OCI-LY7 (cell line): ENCODE results near the gene JAM2. TPM values are rescaled to one million over a fixed set of nuclear protein-coding genes. Genes with fewer than 3 reads are reported as not detected.

Source experiments
- BruUV-seq: library from RNA; stranded (reverse); fragments of 400-500 nt; replicated peaks from 2 replicates; lab custom pipeline; 2021; lab: Mats Ljungman, UMichigan
- CTCF ChIA-PET: fragments of 300-600 bp; sonication (Branson Sonifier 250); formaldehyde crosslinking; loops from one replicate; lab custom pipeline; 2022; ENCODE audit warnings: antibody characterized with exemption; ENCODE audit not compliant: unreplicated experiment; lab: Charles Lee
- POLR2A ChIA-PET: fragments of 300-600 bp; sonication (Branson Sonifier 250); formaldehyde crosslinking; loops from one replicate; lab custom pipeline; 2022; ENCODE audit warnings: antibody characterized with exemption; lab: Charles Lee
- DNase-seq: peaks from one replicate; pipeline ENCODE4 v3.0.0-alpha.2; 2015; ENCODE audit warnings: low spot score
- H2AFZ ChIP-seq: fragments of 200-600 bp; sonication (generic), shearing (Covaris generic); 2 replicates; pipeline ENCODE4 v1.6.1; 2014; ENCODE audit warnings: mild to moderate bottlenecking, antibody characterized with exemption, low read length, moderate library complexity
- H3K27ac ChIP-seq: fragments of 200-600 bp; sonication (generic); 2 replicates; pipeline ENCODE4 v1.5.1; 2014; ENCODE audit warnings: mixed run types, low read depth, mild to moderate bottlenecking, moderate library complexity, low read length, inconsistent platforms; ENCODE audit not compliant: poor library complexity, severe bottlenecking
- H3K36me3 ChIP-seq: fragments of 200-600 bp; sonication (generic); 2 replicates; pipeline ENCODE4 v1.6.1; 2014; ENCODE audit warnings: mild to moderate bottlenecking, antibody characterized with exemption, low read length, moderate library complexity, mixed read lengths; ENCODE audit not compliant: insufficient read depth
- H3K4me1 ChIP-seq: fragments of 200-600 bp; sonication (generic); 2 replicates; pipeline ENCODE4 v1.5.1; 2014; ENCODE audit warnings: mild to moderate bottlenecking, low read length; ENCODE audit not compliant: insufficient read depth, poor library complexity, severe bottlenecking
- H3K4me2 ChIP-seq: fragments of 200-600 bp; sonication (generic); 2 replicates; pipeline ENCODE4 v1.6.1; 2014; ENCODE audit warnings: mild to moderate bottlenecking, low read length
- H3K4me3 ChIP-seq: fragments of 200-600 bp; sonication (generic); 2 replicates; pipeline ENCODE4 v1.5.1; 2014; ENCODE audit warnings: mild to moderate bottlenecking, low read depth, low read length; ENCODE audit not compliant: poor library complexity, severe bottlenecking
- H3K79me2 ChIP-seq: fragments of 200-600 bp; sonication (generic); 2 replicates; pipeline ENCODE4 v1.6.1; 2016; ENCODE audit warnings: low read depth, mild to moderate bottlenecking, low read length, moderate library complexity, mixed read lengths; ENCODE audit not compliant: insufficient read depth
- H3K9me2 ChIP-seq: fragments of 200-600 bp; sonication (generic); 2 replicates; pipeline ENCODE4 v1.6.1; 2016; ENCODE audit warnings: mild to moderate bottlenecking, low read length, mixed read lengths; ENCODE audit not compliant: insufficient read depth
- H3K9me3 ChIP-seq: fragments of 200-600 bp; sonication (generic); 2 replicates; pipeline ENCODE4 v1.6.1; 2014; ENCODE audit warnings: mild to moderate bottlenecking, mixed run types, low read length, mixed read lengths
- H4K20me1 ChIP-seq: fragments of 200-600 bp; sonication (generic); 2 replicates; pipeline ENCODE4 v1.6.1; 2014; ENCODE audit warnings: mild to moderate bottlenecking, antibody characterized with exemption, low read length, moderate library complexity, mixed read lengths; ENCODE audit not compliant: insufficient read depth
- CTCF ChIP-seq: fragments of 200-600 bp; sonication (generic); conservative IDR thresholded peaks from 2 replicates; pipeline ENCODE4 v1.5.1; 2014; ENCODE audit warnings: mild to moderate bottlenecking, antibody characterized with exemption, low read length, moderate library complexity, mixed read lengths
- EZH2phosphoT487 ChIP-seq: fragments of 200-600 bp; sonication (generic); IDR thresholded peaks from 2 replicates; pipeline ENCODE4 v1.6.1; 2018; ENCODE audit warnings: low read depth, borderline replicate concordance, mild to moderate bottlenecking, mixed run types, antibody characterized with exemption, low read length, moderate library complexity, mixed read lengths
- intact Hi-C: fragments of 100-400 bp; cut with micrococcal nuclease; formaldehyde crosslinking; loops from one replicate; pipeline ENCODE4 v1.10.0; 2022; ENCODE audit not compliant: unreplicated experiment
- total RNA-seq, 2 experiments: library from RNA; depleted of rRNA in 1 of 2; stranded (reverse); fragments of >200 nt in 1 of 2; shearing (Covaris generic) in 1 of 2; gene quantifications; 2 replicates each; pipeline ENCODE4 v1.2.3, GENCODE V29; 2014 to 2022

JAM2 gene
- total RNA-seq, 2 experiments from 2014 or later = 1.2 to 1.4 TPM

- POLR2A ChIA-PET = no interaction called here
- no peak overlapping the region for H3K4me2 ChIP-seq
- H3K79me2 ChIP-seq = no peaks in the 10 kb centered on the region
- intact Hi-C loops = no loop called here
- no TSS peak for BruUV-seq
- TF ChIP-seq CTCF (no peak), EZH2phosphoT487 (no peak)
- H2AFZ ChIP-seq = no peak overlapping the region
- no peak overlapping the region for H3K27ac ChIP-seq
- DNase-seq = no peak
- CTCF ChIA-PET = no interaction called here
- no peaks in the 10 kb centered on the region for H4K20me1 ChIP-seq
- H3K4me3 ChIP-seq = no peak overlapping the region
- no peaks in the 10 kb centered on the region for H3K4me1 ChIP-seq
- H3K9me3 ChIP-seq = no peaks in the 10 kb centered on the region
- no peaks in the 10 kb centered on the region for H3K9me2 ChIP-seq
- no peaks in the 10 kb centered on the region for H3K36me3 ChIP-seq
Measured at GRCh38 chr21:25657140-25657539, 18.1 kb downstream of the JAM2 start.

- BruUV-seq = no TSS peak
- Histone ChIP-seq H4K20me1 (no peaks in the 10 kb centered on the region), H3K4me2 (no peak overlapping the region), H3K36me3 (no peaks in the 10 kb centered on the region), H3K9me2 (no peaks in the 10 kb centered on the region), H3K4me1 (no peaks in the 10 kb centered on the region), H3K79me2 (no peaks in the 10 kb centered on the region), H3K4me3 (no peak overlapping the region), H3K9me3 (no peaks in the 10 kb centered on the region), H2AFZ (no peak overlapping the region), H3K27ac (no peak overlapping the region)
- TF ChIP-seq CTCF = no peak
- no peak for TF ChIP-seq EZH2phosphoT487
- CTCF ChIA-PET = no interaction called here
- POLR2A ChIA-PET = interaction anchor here (1.2 kb wide), 1 partner anchor 12 kb away, joined by 3 read pairs; no protein-coding TSS in a partner anchor
- no peak for DNase-seq
- intact Hi-C loops = no loop called here
Measured at GRCh38 chr21:25658427-25659035, 19.5 kb downstream of the JAM2 start.

GRCh38 chr21:25660233-25660632, 21.2 kb downstream of the JAM2 start:
- H3K4me2 ChIP-seq = no peak overlapping the region
- ChIA-PET POLR2A (interaction anchor here (0.7 kb wide), 1 partner anchor 59 kb away, joined by 3 read pairs; no protein-coding TSS in a partner anchor), CTCF (no interaction called here)
- no peaks in the 10 kb centered on the region for H3K9me2 ChIP-seq
- H3K9me3 ChIP-seq = no peaks in the 10 kb centered on the region
- no peak overlapping the region for H2AFZ ChIP-seq
- intact Hi-C loops = no loop called here
- H3K27ac ChIP-seq = no peak overlapping the region
- H4K20me1 ChIP-seq = no peaks in the 10 kb centered on the region
- DNase-seq = no peak
- H3K4me1 ChIP-seq = no peaks in the 10 kb centered on the region
- H3K79me2 ChIP-seq = no peaks in the 10 kb centered on the region
- no peak overlapping the region for H3K4me3 ChIP-seq
- BruUV-seq = no TSS peak
- no peaks in the 10 kb centered on the region for H3K36me3 ChIP-seq
- no peak for TF ChIP-seq CTCF
- TF ChIP-seq EZH2phosphoT487 = no peak
